Fibroblast of skin of left biceps (primary cell): Measurements from ENCODE around the gene ARL5C.
"Not testable (repeated sequence)": the region's sequence is repeated elsewhere in the genome, so short reads cannot be mapped to it uniquely, and the experiment has no call there.

Source experiments
- DNase-seq, 2 experiments: peaks; one replicate each; pipeline ENCODE4 v3.0.0-alpha.2; 2013; ENCODE audit warnings: low read depth in 2 of 2

ARL5C gene

DNA sequence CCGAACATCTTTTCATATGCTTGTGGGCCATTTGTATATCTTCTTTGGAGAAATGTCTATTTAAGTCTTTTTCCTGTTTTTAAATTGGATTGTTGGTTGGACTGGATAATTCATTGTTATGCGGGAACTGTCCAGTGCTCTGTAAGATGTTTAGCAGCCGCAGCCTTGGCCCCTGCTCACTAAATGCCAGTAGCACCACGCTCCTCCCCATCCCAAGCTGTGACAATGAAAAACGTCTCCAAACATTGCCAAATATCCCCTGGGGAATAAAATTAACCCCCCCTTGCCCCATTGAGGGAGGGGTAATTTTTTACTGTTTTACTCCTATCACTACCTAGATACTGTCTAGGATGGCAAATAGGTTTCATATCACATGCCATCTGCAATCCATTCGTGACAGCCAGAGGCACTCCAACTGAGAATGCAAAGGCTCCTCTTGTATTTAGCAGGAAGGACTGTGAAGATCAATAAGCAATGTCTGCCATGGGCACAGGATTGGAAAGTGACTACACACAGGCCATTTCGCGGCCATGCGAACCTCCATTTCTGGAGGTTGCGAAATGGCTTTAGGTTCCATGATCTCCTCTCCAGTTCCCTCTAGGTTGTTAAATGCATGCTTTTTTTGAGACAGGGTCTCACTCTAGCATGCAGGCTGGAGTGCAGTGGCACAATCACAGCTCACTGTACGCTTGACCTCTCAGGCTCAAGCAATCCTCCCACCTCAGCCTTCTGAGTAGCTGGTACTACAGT, 23.9 kb downstream of the ARL5C start:
- DNase-seq, result no peak

- DNase-seq, result no peak
These were observed 24.7 kb downstream of the ARL5C start for GRCh38 chr17:39141294-39141693.

DNA sequence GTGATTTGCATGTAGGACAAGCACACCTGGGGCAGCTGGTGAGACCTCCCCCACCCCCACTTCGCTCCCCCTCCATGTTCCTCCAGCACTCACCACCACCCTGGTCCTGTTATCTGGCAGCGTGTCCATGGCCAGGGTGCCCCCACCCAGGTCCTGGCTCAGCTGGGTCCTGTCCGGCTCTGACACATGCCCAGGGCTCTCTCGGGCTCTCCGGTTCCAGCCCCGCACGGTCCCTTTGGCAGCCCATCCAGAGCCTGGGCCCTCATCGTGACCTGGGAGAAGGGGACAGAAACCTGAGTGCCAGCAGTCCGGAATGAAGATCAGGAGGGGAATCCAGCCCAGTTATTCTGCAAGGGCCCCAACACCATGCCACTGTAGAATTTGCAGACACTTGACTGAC, 26.4 kb downstream of the ARL5C start:
- DNase-seq, result no peak

DNA sequence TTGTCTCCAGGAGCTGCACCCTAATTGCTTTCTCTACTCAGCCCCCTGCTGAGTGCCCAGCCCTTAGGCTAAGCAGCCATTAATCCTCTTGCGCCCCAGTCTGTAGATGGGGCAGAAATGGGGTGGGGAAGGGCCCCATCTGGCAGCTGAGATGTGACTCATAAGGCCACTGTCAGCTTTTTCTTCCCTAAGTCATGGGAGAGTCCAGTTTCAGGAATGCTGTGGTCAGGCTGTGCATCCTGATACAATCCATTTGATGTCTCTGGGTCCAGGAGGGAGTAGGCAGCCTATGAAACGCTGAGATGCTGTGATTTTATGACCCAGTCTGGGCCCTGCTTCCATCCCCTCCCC, 26.8 kb downstream of the ARL5C start:
- peak in 1 of 2 experiments; percentile 54 for DNase-seq

GRCh38 chr17:39138431-39139160, 27.4 kb downstream of the ARL5C start:
- DNase-seq, result no peak

- no peak for DNase-seq
These were observed 31.1 kb downstream of the ARL5C start for GRCh38 chr17:39134878-39135277.

DNA sequence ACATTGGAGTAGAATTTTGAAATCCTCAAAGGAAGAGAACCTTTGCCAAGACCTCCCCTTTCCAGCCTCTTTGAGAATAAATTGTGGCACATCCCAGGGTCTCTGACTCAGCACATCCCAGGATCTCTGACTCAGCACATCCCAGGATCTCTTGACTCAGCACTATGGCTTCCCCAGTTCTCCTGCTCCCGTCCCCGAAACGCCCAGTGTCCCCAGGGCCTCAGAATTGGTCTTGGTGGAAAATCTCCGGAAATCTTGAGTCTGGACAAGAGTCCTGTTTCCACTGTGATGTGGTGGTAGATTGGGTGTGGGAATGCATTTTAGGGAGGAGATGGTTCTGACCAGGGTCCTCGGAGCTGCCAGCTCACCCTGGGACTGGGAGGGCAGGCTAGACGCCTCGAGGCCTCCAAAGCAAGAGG, 33.8 kb downstream of the ARL5C start:
- DNase-seq, result peak; percentile 72 to 73

DNA sequence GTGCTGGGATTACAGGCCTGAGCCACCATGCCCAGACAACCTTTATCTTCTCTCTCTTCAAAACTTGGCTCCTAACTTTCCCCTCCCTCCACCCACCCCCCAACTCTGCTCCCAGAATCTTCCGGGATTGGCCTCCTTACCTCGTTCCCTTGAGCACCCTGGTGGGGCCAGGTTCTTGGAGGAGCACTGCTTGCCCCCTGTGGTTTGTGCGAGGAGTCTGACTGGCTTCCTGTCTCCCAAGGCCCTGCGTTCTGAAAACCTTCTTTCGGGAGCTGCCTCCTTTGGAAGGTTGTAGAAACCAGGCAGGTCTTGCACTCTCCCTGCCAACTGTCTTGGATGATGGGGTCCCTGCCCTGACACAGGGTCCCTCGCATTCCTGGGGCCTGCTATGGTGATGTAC, 34.3 kb downstream of the ARL5C start:
- no peak for DNase-seq

- no peak for DNase-seq
These were observed 35.8 kb downstream of the ARL5C start for GRCh38 chr17:39130205-39130604.

GRCh38 chr17:39129544-39129943, 36.4 kb downstream of the ARL5C start:
- not testable (repeated sequence) for DNase-seq

DNA sequence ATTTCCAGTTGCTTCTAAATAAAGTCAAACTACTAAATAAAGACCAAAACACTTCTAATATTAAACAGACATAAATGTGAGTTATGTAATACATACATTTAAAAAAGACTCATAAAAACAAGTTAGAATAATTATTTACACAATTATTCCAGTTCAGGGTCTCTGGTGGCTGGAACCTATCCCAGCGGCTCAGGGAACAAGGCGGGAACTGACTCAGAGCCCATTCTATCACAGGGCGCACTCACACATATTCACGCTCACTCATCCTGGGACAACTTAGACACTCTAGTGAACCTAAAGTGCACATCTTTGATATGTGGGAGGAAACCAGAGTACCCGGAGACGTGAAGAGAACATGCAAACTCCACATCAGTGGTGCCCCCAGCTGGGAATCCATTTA, 39.5 kb downstream of the ARL5C start:
- DNase-seq, result no peak

DNA sequence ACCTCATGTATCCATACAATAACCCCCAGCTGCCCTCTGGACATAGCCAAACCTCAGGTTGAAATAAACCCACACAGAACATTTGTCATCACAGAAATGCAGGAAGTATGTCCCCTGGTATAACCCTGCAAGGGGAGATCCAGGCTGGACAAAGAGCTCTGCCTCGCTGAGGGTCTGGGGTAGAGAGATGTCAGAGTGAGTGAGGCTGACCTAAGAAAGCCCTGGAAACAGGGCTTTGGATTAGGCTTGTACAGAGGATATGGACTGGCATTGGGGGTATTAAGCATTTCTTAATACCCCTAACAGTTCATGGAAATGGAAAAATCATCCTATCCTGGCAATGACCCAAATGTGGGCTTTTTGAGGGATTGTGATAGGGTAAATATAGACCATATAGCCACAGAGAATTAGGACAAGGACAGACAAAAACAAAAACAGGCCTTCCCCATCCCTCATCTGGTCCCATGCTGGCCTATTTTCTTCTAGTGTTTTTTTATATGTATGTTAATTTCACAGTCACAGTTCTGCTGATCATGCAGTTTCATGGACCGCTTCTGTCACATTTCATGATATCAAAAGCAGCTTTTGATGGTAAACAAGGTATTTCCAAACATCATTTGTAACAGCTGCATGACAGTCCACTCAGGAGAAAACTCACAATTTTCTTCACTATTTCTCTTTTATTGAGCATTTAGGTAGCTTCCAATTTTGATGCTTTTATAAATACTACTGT, 40.7 kb downstream of the ARL5C start:
- no peak for DNase-seq

- DNase-seq, result no peak
These were observed 42.3 kb downstream of the ARL5C start for GRCh38 chr17:39123627-39124026.

DNA sequence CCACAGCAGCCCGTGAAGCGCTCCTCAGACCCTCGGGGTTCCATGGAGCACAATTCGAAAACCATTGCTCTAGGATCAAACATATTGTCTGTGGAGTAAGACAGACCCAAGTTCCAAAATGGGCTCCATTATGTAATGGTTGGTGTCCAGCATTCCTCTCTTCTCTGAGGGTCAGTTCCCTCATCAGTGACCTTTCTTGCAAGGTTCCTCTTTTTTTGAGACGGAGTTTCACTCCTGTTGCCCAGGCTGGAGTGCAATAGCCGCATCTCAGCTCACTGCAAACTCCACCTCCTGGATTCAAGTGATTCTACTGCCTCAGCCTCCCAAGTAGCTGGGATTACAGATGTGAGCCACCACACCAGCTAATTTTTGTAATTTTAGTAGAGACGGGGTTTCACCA, 43.0 kb downstream of the ARL5C start:
- DNase-seq, result no peak

- DNase-seq, result not testable (repeated sequence)
These were observed 44.0 kb downstream of the ARL5C start for GRCh38 chr17:39121919-39122318.

GRCh38 chr17:39118674-39119419, 47.1 kb downstream of the ARL5C start:
- no peak for DNase-seq

DNA sequence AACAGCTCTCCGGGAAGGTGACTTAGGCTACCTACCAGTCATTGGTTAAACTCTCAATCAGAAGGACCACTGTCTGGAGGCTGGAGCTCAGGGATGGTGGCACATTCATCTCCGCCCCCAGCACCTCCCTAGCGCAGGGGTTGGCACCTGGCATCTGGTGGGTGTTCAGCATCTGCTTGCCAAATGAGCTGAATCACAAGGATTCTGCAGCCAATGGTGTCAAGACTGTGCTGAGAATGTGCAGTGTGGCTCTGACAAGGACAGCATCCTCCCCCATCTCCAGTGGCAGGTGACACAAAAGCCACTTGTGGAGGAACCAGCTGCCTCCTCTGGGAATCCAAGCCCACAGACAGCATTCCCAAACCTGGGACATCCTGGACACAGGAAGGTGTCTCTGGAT, 49.7 kb downstream of the ARL5C start:
- DNase-seq, result no peak

- DNase-seq, result no peak
These were observed 50.8 kb downstream of the ARL5C start for GRCh38 chr17:39115135-39115534.

GRCh38 chr17:39114723-39115122, 51.2 kb downstream of the ARL5C start:
- DNase-seq, result no peak

- DNase-seq, result no peak
These were observed 52.1 kb downstream of the ARL5C start for GRCh38 chr17:39113871-39114270.

DNA sequence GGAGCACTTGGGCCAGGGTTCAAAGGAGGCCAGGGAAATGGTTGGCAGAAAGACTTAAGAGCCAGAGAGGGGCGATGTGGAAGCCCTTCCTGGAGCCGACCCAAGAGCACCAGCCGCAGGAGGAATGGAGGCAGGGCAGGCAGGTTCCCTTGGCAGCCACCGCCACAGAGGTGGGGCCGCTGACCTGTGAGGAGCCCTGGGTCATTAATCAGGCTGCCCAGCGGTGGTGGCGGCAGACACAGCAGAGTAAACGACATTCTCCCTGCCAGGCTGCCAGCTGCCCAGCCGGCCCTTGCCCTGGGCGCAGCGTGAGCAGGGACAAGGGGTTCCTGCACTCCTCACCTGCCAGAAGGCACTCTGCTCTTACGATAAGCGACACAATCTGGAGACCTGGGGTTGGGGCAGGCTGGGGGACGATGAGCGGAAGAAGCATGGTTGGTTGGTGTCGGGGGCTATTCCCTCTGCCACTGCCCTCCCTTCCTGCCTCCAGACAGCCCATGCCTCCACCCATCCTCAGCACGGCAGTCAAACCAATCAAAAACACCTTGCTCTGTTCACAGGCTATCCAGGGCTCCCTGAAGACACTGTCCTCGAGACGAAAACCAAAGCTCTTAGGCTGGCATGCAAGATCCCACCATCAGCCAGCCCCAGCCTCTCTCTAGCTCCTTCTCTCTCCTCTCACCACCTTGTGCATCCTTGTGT, 55.4 kb downstream of the ARL5C start:
- no peak for DNase-seq
